Liver (tissue), 9 donors: ENCODE measurements around the gene PFKP. TPM values are rescaled to one million over a fixed set of nuclear protein-coding genes. Genes with fewer than 3 reads are reported as not detected.
A peak's percentile ranks its signal among the peaks of the same experiment; 100 is the strongest.

Source experiments
- DNase-seq: peaks from one replicate; pipeline ENCODE4 v3.0.0-alpha.2; 2017; ENCODE audit warnings: low spot score
- H3K27ac ChIP-seq, 2 donors: one replicate each; pipeline ENCODE4 v1.7.0; 2013; ENCODE audit warnings: inconsistent platforms in 2 of 2, low read length in 2 of 2, control low read depth in 1 of 2, low read depth in 1 of 2, mild to moderate bottlenecking in 1 of 2
- H3K27me3 ChIP-seq, 4 donors: one replicate each; pipeline versions ENCODE4 v1.6.1 to v1.7.0; 2013; ENCODE audit warnings: low read length in 3 of 4, inconsistent platforms in 1 of 4, mild to moderate bottlenecking in 1 of 4, moderate library complexity in 1 of 4; ENCODE audit not compliant: control insufficient read depth in 4 of 4, insufficient read depth in 4 of 4
- H3K36me3 ChIP-seq, 4 donors: one replicate each; pipeline versions ENCODE4 v1.6.1 to v1.7.0; 2013; ENCODE audit warnings: low read length in 3 of 4, mild to moderate bottlenecking in 3 of 4, low read depth in 1 of 4, moderate library complexity in 1 of 4; ENCODE audit not compliant: control insufficient read depth in 4 of 4, insufficient read depth in 3 of 4
- H3K4me1 ChIP-seq, 4 donors: one replicate each; pipeline versions ENCODE4 v1.6.1 to v1.7.0; 2013; ENCODE audit warnings: low read length in 3 of 4, mild to moderate bottlenecking in 3 of 4, moderate library complexity in 1 of 4; ENCODE audit not compliant: control insufficient read depth in 4 of 4, insufficient read depth in 4 of 4
- H3K4me3 ChIP-seq, 3 donors: one replicate each; pipeline versions ENCODE4 v1.6.1 to v1.7.0; 2013; ENCODE audit warnings: low read length in 3 of 3, control low read depth in 1 of 3, low read depth in 1 of 3, mild to moderate bottlenecking in 1 of 3
- H3K9ac ChIP-seq, 2 donors: one replicate each; pipeline ENCODE4 v1.7.0; 2013; ENCODE audit warnings: low read length in 2 of 2, mild to moderate bottlenecking in 2 of 2, moderate library complexity in 2 of 2, control low read depth in 1 of 2, low read depth in 1 of 2
- H3K9me3 ChIP-seq, 4 donors: one replicate each; pipeline versions ENCODE4 v1.6.1 to v1.7.0; 2013; ENCODE audit warnings: low read length in 3 of 4; ENCODE audit not compliant: control insufficient read depth in 4 of 4
- CTCF ChIP-seq: fragments of 150-350 bp; IDR thresholded peaks from 2 replicates; pipeline ENCODE4 v1.5.1; 2017; ENCODE audit warnings: improper control_type of control experiment, low read depth, low read length; ENCODE audit not compliant: missing input control
- EGR1 ChIP-seq, 2 donors: IDR thresholded peaks; 2 replicates each; pipeline ENCODE4 v1.6.1; 2016 to 2018; ENCODE audit warnings: antibody characterized with exemption in 2 of 2, low read depth in 2 of 2
- FOXA1 ChIP-seq: IDR thresholded peaks from 2 replicates; pipeline ENCODE4 v1.6.1; 2016; ENCODE audit warnings: antibody characterized with exemption
- GABPA ChIP-seq, 2 donors: IDR thresholded peaks in 1 of 2; conservative IDR thresholded peaks in 1 of 2; 2 replicates each; pipeline ENCODE4 v1.6.1; 2016; ENCODE audit warnings: antibody characterized with exemption in 2 of 2, mild to moderate bottlenecking in 1 of 2, moderate library complexity in 1 of 2
- HNF4A ChIP-seq, 2 donors: conservative IDR thresholded peaks; 2 replicates each; pipeline ENCODE4 v1.6.1; 2016; ENCODE audit warnings: antibody characterized with exemption in 2 of 2, mild to moderate bottlenecking in 2 of 2
- JUND ChIP-seq, 2 donors: IDR thresholded peaks; 2 replicates each; pipeline ENCODE4 v1.6.1; 2016; ENCODE audit warnings: antibody characterized with exemption in 2 of 2
- NR2F2 ChIP-seq: IDR thresholded peaks from 2 replicates; pipeline ENCODE4 v1.6.1; 2016; ENCODE audit warnings: antibody characterized with exemption
- RAD21 ChIP-seq, 2 donors: IDR thresholded peaks; 2 replicates each; pipeline ENCODE4 v1.6.1; 2016; ENCODE audit warnings: antibody characterized with exemption in 2 of 2, mild to moderate bottlenecking in 2 of 2
- RXRA ChIP-seq, 2 donors: IDR thresholded peaks; 2 replicates each; pipeline ENCODE4 v1.6.1; 2017 to 2018; ENCODE audit warnings: antibody characterized with exemption in 2 of 2, mild to moderate bottlenecking in 1 of 2
- SP1 ChIP-seq: IDR thresholded peaks from 2 replicates; pipeline ENCODE4 v1.6.1; 2018; ENCODE audit warnings: antibody characterized with exemption, mild to moderate bottlenecking
- TAF1 ChIP-seq: conservative IDR thresholded peaks from 2 replicates; pipeline ENCODE4 v1.6.1; 2016; ENCODE audit warnings: antibody characterized with exemption, mild to moderate bottlenecking
- YY1 ChIP-seq: IDR thresholded peaks from 2 replicates; pipeline ENCODE4 v1.6.1; 2016; ENCODE audit warnings: antibody characterized with exemption, mild to moderate bottlenecking
- ZBTB33 ChIP-seq: IDR thresholded peaks from 2 replicates; pipeline ENCODE4 v1.6.1; 2016; ENCODE audit warnings: antibody characterized with exemption
- WGBS: extraction: QIAGEN DNeasy Blood & Tissue Kit; methylation state at CpG from one replicate; pipeline ENCODE4 v1.1.7; 2013; 5-methylcytosine and 5-hydroxymethylcytosine counted together
- polyA plus RNA-seq, 2 donors: library from polyadenylated mRNA; stranded (reverse) in 1 of 2; unstranded in 1 of 2; fragments of 200-250 nt in 1 of 2; fragments of >200 nt in 1 of 2; fragmentation: Nextera tagmentation in 1 of 2; extraction: Ambion mirVana in 1 of 2; gene quantifications; one replicate each; pipeline versions ENCODE4 v1.2.1 to v1.2.3, GENCODE V29; 2013 to 2015
- total RNA-seq, 2 donors: library from RNA; depleted of rRNA; stranded (reverse); fragments of >200 nt; gene quantifications; one replicate each; pipeline ENCODE4 v1.2.3, GENCODE V29; 2014
- donor health status: healthy.
- donor health status: healthy.
- donor health status: healthy.
- donor health status: healthy.
- donor health status: healthy.

PFKP gene
- total and polyA plus RNA-seq, 4 donors = 1.1 to 5.0 (median 2.8) TPM

- TF ChIP-seq RAD21 (IDR thresholded peaks at IDR 0.05) (peak in 1 of 2 donors; percentile 39), CTCF (peak; percentile 18), ZBTB33 (no peak)
- DNase-seq = no peak
- H3K36me3 ChIP-seq = no peaks in the 10 kb centered on the region
- peak overlapping the region; percentile 59 to 70 (median 68) for H3K4me3 ChIP-seq
- H3K27me3 ChIP-seq = peaks cover 0 to 14% (median 0%) of the 10 kb centered on the region in 4 donors
- peaks cover 8 to 19% (median 12%) of the 10 kb centered on the region in 4 donors for H3K4me1 ChIP-seq
- no peaks in the 10 kb centered on the region for H3K9me3 ChIP-seq
- 1% methylated on average over 86 of the region's 86 CpGs for WGBS
- H3K9ac ChIP-seq = no peak overlapping the region
- peak overlapping the region; percentile 18 to 41 for H3K27ac ChIP-seq
These were observed 1.0 kb downstream of the PFKP start for GRCh38 chr10:3068201-3068967.

- WGBS = 15% methylated on average over 57 of the region's 57 CpGs
- H3K4me1 ChIP-seq = peaks cover 8 to 19% (median 12%) of the 10 kb centered on the region in 4 donors
- no peaks in the 10 kb centered on the region for H3K36me3 ChIP-seq
- H3K27ac ChIP-seq = peak overlapping the region in 1 of 2 donors; percentile 18
- DNase-seq = no peak
- peaks cover 0 to 14% (median 0%) of the 10 kb centered on the region in 4 donors for H3K27me3 ChIP-seq
- H3K9me3 ChIP-seq = no peaks in the 10 kb centered on the region
- TF ChIP-seq FOXA1 (no peak), ZBTB33 (no peak), YY1 (no peak), TAF1 (no peak), HNF4A (conservative IDR thresholded peaks at IDR 0.05) (no peak), EGR1 (IDR thresholded peaks at IDR 0.05; ENCODE audit: low read depth in 2 of 2) (no peak), SP1 (no peak), GABPA (IDR thresholded peaks at IDR 0.05 in 1 of 2, conservative IDR thresholded peaks at IDR 0.05 in 1 of 2) (no peak), JUND (IDR thresholded peaks at IDR 0.05) (no peak), RXRA (IDR thresholded peaks at IDR 0.05) (no peak), NR2F2 (no peak)
- H3K4me3 ChIP-seq = peak overlapping the region; percentile 59 to 70 (median 68)
- H3K9ac ChIP-seq = no peak overlapping the region
These were observed 1.8 kb downstream of the PFKP start for GRCh38 chr10:3068968-3069737.
